SK-N-DZ (cell line): ENCODE data around the gene PFKL.
"Not testable (repeated sequence)": the region's sequence is repeated elsewhere in the genome, so short reads cannot be mapped to it uniquely, and the experiment has no call there.

Source experiments
- DNase-seq: peaks from one replicate; pipeline ENCODE4 v3.0.0-alpha.2; 2015; ENCODE audit warnings: low spot score

PFKL gene

GRCh38 chr21:44294391-44295162, 5.3 kb upstream of the PFKL start:
- no peak for DNase-seq

- DNase-seq: no peak
Observed at GRCh38 chr21:44295163-44295573, 4.7 kb upstream of the PFKL start.

- DNase-seq: no peak
Observed at GRCh38 chr21:44295646-44296045, 4.2 kb upstream of the PFKL start.

- DNase-seq: no peak
Observed at GRCh38 chr21:44296103-44296519, 3.7 kb upstream of the PFKL start.

GRCh38 chr21:44296916-44297315, 2.9 kb upstream of the PFKL start:
- DNase-seq: no peak

- peak; percentile 68 for DNase-seq
Observed at GRCh38 chr21:44297525-44298290, 2.1 kb upstream of the PFKL start.

GRCh38 chr21:44298301-44298700, 1.6 kb upstream of the PFKL start:
- DNase-seq: no peak

GRCh38 chr21:44299085-44299457, 782 bp upstream of the PFKL start:
- no peak for DNase-seq

GRCh38 chr21:44300262-44300959, 558 bp downstream of the PFKL start:
- no peak for DNase-seq

- DNase-seq: no peak
Observed at GRCh38 chr21:44301141-44301540, 1.3 kb downstream of the PFKL start.

GRCh38 chr21:44301961-44302406, 2.1 kb downstream of the PFKL start:
- no peak for DNase-seq

GRCh38 chr21:44302573-44303401, 2.9 kb downstream of the PFKL start:
- DNase-seq: not testable (repeated sequence)

GRCh38 chr21:44303490-44303981, 3.7 kb downstream of the PFKL start:
- DNase-seq: no peak

GRCh38 chr21:44304011-44304616, 4.3 kb downstream of the PFKL start:
- no peak for DNase-seq

- DNase-seq: peak; percentile 61
Observed at GRCh38 chr21:44304877-44305293, 5.0 kb downstream of the PFKL start.

- no peak for DNase-seq
Observed at GRCh38 chr21:44305691-44306090, 5.8 kb downstream of the PFKL start.

GRCh38 chr21:44306936-44307704, 7.3 kb downstream of the PFKL start:
- DNase-seq: no peak

- DNase-seq: no peak
Observed at GRCh38 chr21:44310628-44311507, 11.0 kb downstream of the PFKL start.

GRCh38 chr21:44312089-44312488, 12.2 kb downstream of the PFKL start:
- no peak for DNase-seq
